GM19324 (cell line): ENCODE data around the gene ZNF503.
A peak's percentile ranks its signal among the peaks of the same experiment; 100 is the strongest.

Experiments used
- ATAC-seq: cut with Tn5 transposase; IDR thresholded peaks from one replicate; pipeline ENCODE4 v1.9.1; 2021; ENCODE audit warnings: mild to moderate bottlenecking, moderate library complexity; ENCODE audit not compliant: unreplicated experiment, low FRiP score

Gene ZNF503, protein sequence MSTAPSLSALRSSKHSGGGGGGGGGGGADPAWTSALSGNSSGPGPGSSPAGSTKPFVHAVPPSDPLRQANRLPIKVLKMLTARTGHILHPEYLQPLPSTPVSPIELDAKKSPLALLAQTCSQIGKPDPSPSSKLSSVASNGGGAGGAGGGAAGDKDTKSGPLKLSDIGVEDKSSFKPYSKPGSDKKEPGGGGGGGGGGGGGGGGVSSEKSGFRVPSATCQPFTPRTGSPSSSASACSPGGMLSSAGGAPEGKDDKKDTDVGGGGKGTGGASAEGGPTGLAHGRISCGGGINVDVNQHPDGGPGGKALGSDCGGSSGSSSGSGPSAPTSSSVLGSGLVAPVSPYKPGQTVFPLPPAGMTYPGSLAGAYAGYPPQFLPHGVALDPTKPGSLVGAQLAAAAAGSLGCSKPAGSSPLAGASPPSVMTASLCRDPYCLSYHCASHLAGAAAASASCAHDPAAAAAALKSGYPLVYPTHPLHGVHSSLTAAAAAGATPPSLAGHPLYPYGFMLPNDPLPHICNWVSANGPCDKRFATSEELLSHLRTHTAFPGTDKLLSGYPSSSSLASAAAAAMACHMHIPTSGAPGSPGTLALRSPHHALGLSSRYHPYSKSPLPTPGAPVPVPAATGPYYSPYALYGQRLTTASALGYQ

DNA sequence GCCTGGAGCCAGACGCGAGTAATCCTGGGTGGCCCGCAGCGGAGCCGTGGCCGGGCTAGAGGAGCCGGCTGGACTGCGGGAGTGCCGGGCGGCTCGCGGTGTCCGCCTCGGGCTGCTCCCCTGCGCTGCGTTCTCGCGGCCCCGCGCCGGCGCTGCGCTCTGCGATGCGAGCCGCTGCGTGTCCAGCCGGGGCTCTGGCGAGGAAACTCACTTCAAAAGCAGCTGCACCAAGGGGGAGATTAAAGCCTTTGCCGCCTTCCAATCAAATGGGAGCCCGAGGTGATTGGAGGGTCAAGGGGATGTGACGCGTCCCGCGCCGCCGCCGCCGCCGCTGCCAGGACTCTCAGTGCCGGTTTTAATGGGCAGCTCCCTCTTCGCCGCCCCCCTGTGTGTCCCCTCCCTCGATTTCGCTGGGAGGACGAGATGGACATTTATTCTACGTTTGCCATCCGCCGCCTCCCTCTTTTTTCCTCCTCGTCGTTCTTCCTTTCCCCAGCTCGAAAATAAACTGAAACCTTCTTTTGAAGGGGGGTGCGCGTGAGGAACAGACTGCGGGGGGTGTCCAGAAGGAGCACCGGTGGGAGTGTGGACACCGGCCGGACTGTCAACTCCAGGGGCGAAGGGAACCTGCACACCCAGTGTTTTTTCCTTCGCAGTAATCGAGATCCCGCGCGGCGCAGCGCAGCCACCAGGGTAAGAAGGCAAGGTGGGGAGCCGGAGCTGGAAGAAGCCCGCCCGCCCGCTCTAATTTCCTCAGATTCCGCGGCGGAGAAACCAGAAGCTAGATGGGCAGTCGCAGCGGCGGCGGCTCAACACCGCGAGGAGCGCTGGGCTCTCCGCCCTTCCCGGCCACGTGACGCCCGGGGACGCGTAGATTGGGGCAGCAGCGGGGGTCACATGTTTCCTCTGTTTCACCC lies at the start of gene ZNF503:
ZNF503 (minus strand) TSS at position 196 of the 917 bp plus-strand sequence. CDS start 345 bp downstream, outside the sequence.
- ATAC-seq = peak; percentile 66

DNA sequence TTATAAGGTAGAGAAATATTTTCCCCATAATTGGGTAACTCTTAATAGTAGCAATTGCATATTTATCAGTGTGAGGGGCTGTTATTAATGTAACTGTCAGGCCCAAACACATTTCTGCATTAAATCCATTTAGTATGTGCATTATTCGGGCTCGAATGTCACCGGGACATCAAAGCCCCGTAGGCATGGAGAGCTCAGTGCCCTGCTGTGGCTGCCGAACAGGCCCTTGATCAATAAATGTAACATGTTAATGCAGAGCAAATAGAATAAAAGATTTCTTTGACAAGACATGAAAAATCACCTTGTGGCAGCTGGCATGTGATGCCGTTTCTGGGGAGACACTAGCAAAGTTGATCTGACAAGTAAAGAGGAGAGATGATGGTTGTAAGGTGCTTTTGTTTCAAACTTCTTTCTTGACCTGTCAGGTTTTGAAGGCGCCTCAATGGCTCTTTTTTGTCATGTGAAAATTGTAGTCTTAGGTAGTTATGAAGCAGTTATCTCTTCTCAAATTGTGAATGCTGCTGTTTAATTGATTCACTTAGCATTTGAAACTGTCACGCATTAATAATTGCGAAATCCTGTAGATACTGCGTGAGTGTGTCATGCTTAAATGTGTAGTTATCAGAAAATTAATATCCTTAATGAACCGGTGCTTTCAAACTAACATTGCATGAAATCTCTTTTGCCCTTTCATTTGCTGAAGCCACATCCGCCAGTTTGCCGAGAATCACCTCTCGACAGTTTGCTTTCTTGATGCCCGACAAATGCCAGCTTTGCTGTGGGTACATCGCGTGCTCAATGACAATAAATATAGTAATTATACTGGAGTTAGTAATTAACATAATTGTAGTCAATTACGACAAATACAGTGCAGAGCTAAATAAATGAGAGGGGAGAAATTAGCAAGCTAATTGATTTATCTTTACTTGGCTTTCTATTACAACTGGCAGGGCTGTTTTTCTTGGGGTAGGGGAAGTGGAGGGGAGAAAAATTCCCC lies 49.4 kb upstream of the ZNF503 start:
- no peak for ATAC-seq

GRCh38 chr10:75450075-75450445 lies 48.5 kb upstream of the ZNF503 start:
- ATAC-seq = no peak

DNA sequence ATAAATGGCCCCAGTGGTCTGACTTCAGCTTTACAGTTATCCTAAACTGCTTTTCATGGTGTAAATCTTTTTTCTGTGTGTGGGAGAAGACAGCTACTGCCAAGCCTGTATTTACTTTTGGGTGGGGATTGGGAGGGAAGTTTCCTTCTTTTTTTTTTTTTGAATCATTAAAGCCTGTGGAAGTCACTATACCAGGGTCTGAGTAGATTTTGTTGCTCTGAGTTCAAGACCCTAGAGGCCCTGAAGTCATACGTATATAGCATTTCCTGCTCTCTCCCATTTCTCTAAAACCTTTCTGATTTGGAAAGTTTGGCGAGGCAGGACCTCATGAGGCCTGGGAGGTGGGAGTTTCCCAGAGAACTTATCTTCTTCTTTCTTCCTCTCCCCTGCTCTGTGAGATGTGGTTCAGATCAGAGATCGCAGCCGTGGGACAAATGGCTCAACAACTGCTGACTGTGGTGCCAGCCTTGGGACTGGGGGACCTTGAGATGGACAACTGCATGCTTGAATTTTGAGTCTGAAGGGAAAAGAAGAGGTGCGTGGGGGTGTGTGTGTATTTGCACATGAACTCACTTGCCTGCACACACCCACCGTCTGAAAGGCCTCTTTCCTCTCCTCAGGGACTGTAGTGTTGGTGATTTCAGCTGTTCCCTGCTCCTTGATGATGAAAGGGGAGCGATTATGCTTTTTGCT lies 48.0 kb upstream of the ZNF503 start:
- no peak for ATAC-seq

GRCh38 chr10:75448166-75448565 lies 46.6 kb upstream of the ZNF503 start:
- ATAC-seq = no peak

GRCh38 chr10:75446508-75446907 lies 44.9 kb upstream of the ZNF503 start:
- no peak for ATAC-seq

- no peak for ATAC-seq
These were observed 43.3 kb upstream of the ZNF503 start for GRCh38 chr10:75444781-75445386.

GRCh38 chr10:75443362-75443761 lies 41.8 kb upstream of the ZNF503 start:
- ATAC-seq = no peak

DNA sequence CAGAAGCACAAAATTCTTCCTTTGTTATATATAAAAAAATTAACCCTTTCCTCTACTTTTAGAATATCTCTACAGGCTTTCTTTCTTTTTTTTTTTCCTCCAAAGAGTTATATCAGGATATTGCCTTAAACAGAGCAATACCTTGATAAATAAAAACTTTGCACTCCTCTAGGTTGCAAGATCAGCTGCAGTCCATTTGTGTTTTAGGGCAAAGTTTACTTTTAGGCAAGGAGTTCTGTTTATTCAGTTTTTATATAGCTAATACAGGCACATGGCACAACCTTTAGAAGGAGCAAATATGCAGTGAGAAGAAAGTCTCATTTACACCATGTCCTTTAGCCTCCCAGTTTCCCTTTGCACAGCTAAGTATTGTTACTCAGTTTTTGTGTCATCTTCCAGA lies 40.1 kb upstream of the ZNF503 start:
- no peak for ATAC-seq

DNA sequence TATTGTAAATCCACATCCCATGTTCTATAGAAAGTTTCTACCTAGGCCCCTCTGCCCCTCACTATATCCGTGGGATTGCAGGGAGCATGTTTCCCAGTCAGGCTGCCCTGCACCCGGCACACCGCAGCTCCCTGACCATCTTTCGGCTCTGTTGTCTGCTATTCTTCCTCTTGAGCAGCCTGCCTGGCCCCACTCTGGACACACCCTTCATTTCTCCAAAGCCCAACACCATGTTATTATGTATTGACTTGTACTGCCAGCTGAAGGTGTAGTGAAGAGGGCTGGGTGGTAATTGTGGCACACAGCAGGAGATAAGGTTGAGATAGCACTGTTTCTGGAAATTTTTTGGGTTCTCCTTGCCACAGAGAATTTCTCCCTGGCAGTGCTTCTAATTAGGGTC lies 39.6 kb upstream of the ZNF503 start:
- no peak for ATAC-seq

DNA sequence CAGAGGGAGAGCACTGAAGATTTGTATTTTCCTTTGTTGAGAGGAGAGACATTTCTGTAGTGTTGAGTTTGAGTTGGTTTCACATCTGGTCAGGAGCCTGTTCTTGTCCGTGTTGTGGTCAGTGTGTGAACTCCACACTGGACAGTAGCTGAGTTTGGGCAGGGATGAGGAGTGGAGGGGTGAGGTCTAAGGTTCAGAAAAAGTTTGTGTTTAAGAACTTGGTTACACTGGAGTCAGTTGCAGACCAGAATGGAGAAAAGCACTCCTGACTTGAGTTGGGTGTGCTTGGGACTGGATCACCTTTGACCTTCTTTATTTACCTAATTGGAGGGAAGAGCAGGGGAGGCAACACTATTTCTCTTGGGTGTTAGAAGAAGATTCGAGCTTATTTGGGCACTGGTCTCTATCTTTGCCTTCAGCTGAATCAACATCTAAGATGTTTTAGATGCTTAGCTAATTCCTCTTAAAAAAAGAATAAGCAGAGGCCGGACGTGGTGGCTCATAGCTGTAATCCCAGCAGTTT lies 38.8 kb upstream of the ZNF503 start:
- ATAC-seq = no peak

DNA sequence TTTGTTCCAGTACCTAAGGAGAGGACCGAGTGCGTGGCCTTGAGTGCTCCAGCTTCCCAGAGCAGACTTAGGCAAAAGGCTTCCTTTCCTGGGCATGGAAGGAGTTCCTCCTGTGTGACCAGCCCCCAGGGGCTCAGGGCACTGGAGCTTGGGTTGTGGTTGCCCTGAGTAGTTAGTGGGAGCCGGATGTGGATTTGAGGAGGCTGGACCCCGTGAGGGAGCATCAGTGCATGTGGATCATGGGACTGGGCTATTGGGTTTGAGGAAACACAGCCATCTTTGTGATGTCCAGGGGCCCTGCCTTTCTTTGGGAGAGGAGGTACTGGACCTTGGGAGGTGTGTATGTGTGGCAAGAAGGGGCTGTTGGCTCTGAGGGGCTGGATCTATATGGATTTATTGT lies 38.2 kb upstream of the ZNF503 start:
- ATAC-seq = no peak

DNA sequence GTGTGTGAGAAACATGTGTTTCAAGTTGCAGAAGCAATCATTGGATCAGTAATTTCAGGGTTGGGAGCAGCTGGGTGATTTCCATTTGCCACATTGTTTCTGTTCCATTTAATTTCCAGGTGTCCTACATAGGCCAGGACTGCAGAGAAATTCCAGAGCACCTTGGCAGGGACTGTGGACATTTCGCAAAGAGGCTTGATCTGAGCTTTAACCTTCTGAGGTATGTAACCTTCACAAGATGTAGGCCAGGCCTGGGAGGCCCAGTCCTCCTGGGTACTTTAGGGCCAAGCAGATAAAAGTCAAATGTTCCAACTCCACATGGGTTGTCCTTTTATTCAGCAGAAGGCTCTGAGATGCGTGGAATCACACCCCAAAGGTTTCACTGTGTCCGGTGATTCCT lies 36.7 kb upstream of the ZNF503 start:
- no peak for ATAC-seq

- no peak for ATAC-seq
These were observed 36.1 kb upstream of the ZNF503 start for GRCh38 chr10:75437693-75438092.

DNA sequence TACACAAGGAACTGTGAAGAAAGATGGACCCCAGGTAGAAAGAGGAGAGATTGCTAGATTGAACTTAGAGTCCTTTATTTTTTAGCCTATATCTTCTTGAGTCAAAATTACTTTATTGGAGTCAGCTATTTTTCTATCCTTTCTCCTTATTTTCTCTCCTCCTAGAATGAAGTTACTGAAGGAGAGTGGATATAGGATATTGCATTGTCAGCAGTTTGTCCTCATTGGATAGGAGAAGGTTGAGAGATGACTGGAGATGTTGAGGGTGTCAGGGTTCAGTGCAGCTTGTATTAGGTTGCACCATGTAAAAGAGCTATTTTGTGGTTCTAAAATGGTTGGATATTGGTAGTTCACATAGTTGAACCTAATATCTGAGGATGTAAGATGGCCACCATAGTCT lies 35.3 kb upstream of the ZNF503 start:
- ATAC-seq = no peak

GRCh38 chr10:75435291-75435690 lies 33.7 kb upstream of the ZNF503 start:
- ATAC-seq = no peak

GRCh38 chr10:75434291-75434690 lies 32.7 kb upstream of the ZNF503 start:
- no peak for ATAC-seq

GRCh38 chr10:75433216-75433615 lies 31.7 kb upstream of the ZNF503 start:
- ATAC-seq = no peak

GRCh38 chr10:75432763-75433162 lies 31.2 kb upstream of the ZNF503 start:
- no peak for ATAC-seq
